ENCODE data around the gene SLC50A1. TPM values are rescaled to one million over a fixed set of nuclear protein-coding genes. Genes with fewer than 3 reads are reported as not detected.
A peak's percentile ranks its signal among the peaks of the same experiment; 100 is the strongest.

SLC50A1 gene
- 10 to 100 TPM; 12.2 to 13.0 TPM for total RNA-seq
- long read RNA-seq, partial matches to known transcripts = 0 of 8 reads
- long read RNA-seq, other reads (novel, unspliced or antisense) = 2 of 8 reads

DNA sequence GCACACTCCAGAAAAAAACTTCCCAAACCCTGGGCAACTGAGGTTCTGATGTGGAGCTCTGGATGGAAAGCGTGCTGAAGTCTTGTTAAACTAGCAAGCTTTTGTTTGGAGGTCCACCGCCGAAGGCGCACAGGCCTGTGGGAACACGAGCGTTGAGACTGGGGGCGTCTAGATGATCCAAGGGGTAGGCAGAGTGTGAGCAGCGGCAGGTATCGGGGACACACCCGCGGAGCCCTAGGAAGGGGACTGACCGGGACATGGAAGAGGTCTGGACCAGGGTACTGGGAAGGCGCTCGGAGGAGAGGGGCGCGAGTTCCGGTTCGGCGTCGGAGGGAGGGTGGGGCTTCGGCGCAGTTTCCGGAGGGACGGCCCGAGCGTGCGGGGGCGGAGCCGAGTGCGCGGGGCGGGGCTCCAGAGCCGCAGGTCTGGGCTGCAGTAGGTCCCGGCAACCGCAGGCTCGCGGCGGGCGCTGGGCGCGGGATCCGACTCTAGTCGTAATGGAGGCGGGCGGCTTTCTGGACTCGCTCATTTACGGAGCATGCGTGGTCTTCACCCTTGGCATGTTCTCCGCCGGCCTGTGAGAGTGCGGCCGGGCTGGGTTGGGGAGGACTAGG lies at the start of gene SLC50A1:
TSS of gene SLC50A1 (plus strand) at position 438 of the 614 bp plus-strand sequence. CDS start at position 498, 60 bp downstream.
- ATAC-seq = peak; percentile 94
- intact Hi-C loops (cut with DNase I) = no loop called here
- peak; percentile 96 for DNase-seq

GRCh38 chr1:155086128-155086741 lies 49.4 kb upstream of the SLC50A1 start:
- DNase-seq (peak; percentile 64), ATAC-seq (peak; percentile 31 to 33)
- intact Hi-C loops (cut with DNase I) = no loop called here

DNA sequence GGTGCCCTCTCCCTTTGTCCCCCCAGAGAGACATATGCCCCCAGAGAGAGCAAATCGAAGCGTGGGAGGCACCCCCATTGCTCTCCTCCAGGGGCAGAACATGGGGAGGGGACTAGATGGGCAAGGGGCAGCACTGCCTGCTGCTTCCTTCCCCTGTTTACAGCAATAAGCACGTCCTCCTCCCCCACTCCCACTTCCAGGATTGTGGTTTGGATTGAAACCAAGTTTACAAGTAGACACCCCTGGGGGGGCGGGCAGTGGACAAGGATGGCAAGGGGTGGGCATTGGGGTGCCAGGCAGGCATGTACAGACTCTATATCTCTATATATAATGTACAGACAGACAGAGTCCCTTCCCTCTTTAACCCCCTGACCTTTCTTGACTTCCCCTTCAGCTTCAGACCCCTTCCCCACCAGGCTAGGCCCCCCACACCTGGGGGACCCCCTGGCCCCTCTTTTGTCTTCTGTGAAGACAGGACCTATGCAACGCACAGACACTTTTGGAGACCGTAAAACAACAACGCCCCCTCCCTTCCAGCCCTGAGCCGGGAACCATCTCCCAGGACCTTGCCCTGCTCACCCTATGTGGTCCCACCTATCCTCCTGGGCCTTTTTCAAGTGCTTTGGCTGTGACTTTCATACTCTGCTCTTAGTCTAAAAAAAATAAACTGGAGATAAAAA lies 48.7 kb upstream of the SLC50A1 start:
- intact Hi-C loops (cut with DNase I) = no loop called here
- no peak for ATAC-seq
- no peak for DNase-seq

GRCh38 chr1:155091071-155092051 lies 44.3 kb upstream of the SLC50A1 start:
- DNase-seq (peak; percentile 84), ATAC-seq (peak; percentile 62)
- intact Hi-C loops (cut with DNase I) = loop anchor here (1.0 to 5.0 kb wide), 3 partner anchors 36 to 76 kb away; partner anchors contain the start of gene EFNA1 (in 1 of the 2)

GRCh38 chr1:155092131-155092530 lies 43.5 kb upstream of the SLC50A1 start:
- DNase-seq (no peak), ATAC-seq (no peak)
- intact Hi-C loops (cut with DNase I) = loop anchor here (2.0 to 5.0 kb wide), 2 partner anchors 35 to 75 kb away; partner anchors contain the start of gene EFNA1 (in 1 of the 2)

DNA sequence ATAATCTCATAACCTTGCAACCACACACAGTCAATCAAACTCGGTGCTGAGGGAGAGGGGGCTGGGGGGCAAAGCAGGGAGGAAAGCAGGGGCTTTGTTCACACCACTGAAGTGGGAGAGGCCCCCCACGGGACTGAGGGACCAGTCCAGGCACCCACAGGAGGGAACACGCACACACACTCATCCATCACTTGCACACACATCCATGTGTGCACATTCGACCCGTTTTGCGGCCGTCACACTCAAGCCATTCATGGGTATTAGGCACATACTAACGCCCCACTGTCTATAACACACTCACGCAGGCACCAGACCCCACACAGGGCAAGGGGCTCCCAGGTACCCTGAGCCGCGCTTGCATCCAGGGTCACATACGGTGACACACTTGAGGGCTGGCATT lies 43.0 kb upstream of the SLC50A1 start:
- intact Hi-C loops (cut with DNase I) = loop anchor here (2.0 to 5.0 kb wide), 2 partner anchors 35 to 74 kb away; partner anchors contain the start of gene EFNA1 (in 1 of the 2)
- ATAC-seq (no peak), DNase-seq (no peak)

- DNase-seq (peak; percentile 75), ATAC-seq (peak; percentile 62 to 67)
- intact Hi-C loops (cut with DNase I) = loop anchor here (2.0 to 5.0 kb wide), 2 partner anchors 33 to 73 kb away; partner anchors contain the start of gene EFNA1 (in 1 of the 2)
Observed at GRCh38 chr1:155093911-155094621, 41.6 kb upstream of the SLC50A1 start.

DNA sequence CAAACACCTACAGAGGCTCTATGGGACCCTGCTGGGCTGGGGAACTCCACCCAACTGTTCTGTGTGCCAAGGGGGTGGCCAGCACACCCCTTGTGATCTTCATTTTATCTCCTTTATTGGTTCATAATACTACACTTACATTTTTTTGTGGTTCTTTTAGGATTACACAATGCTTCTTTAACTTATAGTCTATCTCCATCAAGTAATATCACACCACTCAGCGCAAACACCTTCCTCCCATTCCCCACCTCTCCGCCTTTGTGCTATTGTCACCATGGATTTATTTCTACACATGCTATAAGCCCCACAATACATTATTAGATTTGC lies 41.1 kb upstream of the SLC50A1 start:
- ATAC-seq (no peak), DNase-seq (no peak)
- intact Hi-C loops (cut with DNase I) = loop anchor here in 1 of 2 donors (5.0 kb wide), 1 partner anchor 33 kb away; the partner anchor contains the start of gene EFNA1

DNA sequence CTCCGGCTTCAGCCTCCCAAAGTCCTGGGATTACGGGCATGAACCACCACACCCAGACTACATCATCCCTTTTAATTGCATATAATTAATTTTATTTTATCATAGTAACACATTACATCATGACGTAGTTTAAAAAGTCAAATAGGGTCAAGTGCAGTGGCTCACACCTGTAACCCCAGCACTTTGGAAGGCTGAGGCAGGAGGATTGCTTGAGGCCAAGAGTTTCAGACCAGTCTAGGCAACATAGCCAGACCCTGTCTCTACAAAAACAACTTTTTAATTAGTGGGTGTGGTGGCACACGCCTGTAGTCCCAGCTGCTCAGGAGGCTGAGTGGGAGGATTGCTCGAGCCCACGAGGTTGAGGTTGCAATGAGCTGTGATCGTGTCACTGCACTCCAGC lies 36.3 kb upstream of the SLC50A1 start:
- no peak for ATAC-seq
- intact Hi-C loops (cut with DNase I) = no loop called here
- no peak for DNase-seq

- intact Hi-C loops (cut with DNase I) = no loop called here
- no peak for DNase-seq
- no peak for ATAC-seq
Observed at GRCh38 chr1:155103325-155103724, 32.3 kb upstream of the SLC50A1 start.

DNA sequence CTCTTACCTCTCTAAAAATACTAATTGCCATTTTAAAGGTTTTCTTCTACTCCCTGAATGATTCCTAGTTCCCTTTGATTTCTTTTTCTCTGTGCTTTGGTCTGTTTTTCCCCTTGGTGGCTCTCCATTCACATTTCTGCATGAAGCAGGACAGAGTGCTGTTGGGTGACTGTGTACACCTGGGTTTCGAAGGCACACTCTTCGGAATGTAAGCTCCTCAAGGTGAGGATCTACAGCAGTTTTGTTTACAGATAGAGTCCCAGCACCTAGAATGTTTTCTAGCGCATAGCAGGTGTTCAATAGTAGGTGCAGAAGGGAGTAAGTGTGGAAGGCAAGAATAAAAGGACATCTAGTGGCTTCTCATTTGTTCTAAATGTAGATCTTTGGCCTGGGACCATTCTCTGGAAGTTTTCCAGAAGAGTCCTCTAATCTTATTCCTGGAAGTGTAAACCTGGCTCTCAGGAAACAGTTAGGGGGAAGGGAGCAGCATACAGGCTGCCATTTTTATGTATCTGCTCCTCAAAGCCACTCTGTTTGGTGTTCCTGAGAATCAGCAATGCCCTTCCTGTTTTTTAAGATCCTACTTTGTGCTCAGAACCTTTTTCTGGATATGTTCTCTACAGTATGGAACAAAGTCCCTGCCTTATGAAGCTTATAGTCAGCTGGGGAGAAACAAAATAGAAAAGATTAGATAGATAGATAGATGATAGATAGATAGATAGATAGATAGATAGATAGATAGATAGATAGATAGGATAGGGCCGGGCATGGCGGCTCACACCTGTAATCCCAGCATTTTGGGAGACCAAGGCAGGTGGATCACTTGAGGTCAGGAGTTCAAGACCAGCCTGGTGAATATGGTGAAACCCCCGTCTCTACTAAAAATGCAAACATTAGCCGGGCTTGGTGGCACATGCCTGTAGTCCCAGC lies 30.8 kb upstream of the SLC50A1 start:
- DNase-seq (no peak), ATAC-seq (peak in 1 of 2 donors; percentile 43)
- intact Hi-C loops (cut with DNase I) = no loop called here

- ATAC-seq (peak; percentile 66 to 81), DNase-seq (peak; percentile 74)
- intact Hi-C loops (cut with DNase I) = no loop called here
Observed at GRCh38 chr1:155105604-155106011, 30.0 kb upstream of the SLC50A1 start.

DNA sequence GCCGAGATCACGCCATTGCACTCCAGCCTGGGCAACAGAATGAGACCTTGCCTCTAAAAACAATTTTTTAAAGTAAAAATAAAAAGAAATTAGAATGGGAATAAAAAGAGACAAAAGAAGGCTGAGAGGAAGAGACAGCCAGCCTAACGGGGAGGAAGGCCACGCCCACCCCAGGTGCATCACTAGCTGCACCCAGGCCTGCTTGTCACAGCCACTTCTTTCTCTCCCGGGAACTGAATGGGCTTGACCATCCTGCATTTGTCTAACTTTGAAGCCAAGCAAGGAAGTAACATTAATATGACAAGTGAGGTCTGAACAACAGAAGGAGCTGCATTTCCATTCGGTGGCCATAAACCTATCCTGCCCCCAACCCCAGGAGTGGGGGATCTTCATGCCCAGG lies 28.8 kb upstream of the SLC50A1 start:
- intact Hi-C loops (cut with DNase I) = no loop called here
- DNase-seq (no peak), ATAC-seq (no peak)

DNA sequence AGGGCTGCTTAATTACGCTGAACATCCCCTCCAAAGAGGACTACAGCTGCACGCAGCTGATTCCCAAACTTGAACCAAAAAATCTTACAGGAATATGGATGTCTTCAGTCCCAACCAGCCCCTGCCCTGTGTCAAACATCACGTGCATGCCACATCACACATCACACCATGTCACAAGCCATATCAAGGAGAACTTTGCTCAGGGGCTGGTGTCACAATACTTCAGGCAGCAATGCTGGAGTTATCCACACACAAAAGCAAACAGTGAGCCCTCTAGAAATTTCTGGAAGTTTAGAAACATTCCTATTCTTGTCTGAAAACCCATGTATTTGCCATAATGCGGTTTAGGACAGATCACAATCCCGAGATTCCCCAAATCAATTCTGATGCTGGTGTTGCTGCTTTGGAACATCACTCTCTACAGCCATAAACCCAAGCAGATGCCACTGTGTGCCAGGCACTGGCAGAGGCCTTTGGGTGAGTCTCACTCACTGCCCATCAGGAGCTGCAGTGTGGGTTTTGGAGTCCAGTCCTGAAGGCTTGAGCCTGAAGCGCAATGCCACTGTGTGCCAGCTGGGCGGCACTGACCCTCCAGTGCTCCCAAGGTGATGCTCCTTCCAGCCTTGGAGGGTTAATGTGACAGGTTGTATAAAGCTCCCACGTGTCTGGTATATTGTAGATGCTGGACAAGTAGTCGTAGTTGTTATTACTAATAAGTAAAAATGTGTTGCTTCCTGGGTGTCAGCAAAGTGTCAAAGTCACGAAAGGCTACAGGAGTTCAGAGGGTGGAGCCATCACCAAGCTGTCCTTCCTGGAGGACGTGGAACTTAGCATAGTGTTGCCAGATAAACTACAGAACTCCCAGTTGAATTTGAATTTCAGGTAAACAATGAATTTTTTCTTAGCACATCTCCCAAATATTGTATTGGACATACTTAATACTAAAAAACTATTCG lies 28.1 kb upstream of the SLC50A1 start:
- ATAC-seq = no peak
- intact Hi-C loops (cut with DNase I) = no loop called here
- DNase-seq = no peak

- ATAC-seq (no peak), DNase-seq (no peak)
- intact Hi-C loops (cut with DNase I) = no loop called here
Observed at GRCh38 chr1:155108296-155108695, 27.4 kb upstream of the SLC50A1 start.

DNA sequence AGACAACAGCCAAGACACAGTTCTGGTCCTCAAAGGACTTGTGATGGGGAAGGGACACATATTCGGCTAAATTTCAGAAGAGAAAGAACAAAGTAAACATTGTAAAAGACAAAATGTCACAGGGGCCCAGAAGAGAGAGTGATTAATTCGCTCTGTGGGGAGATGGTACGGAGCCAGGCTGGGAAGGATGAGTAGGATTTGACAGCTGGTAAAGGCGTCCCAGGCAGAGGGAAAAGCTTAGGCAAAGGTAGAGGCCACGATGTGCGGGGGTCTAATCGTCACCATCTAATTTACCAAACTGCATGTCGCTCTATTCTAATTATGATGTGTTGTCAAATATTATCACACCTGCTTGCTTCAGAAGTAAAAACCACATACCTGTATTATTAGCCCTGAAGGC lies 25.3 kb upstream of the SLC50A1 start:
- intact Hi-C loops (cut with DNase I) = no loop called here
- DNase-seq = no peak
- no peak for ATAC-seq

Measured in left cardiac atrium (tissue), 4 donors.